Colonic mucosa (tissue), 4 donors: ENCODE data around the gene CEP78. TPM values are rescaled to one million over a fixed set of nuclear protein-coding genes. Genes with fewer than 3 reads are reported as not detected.

Experiments used
- DNase-seq: peaks from one replicate; pipeline ENCODE4 v3.0.0-alpha.2; 2020
- H3K27ac ChIP-seq: fragments of 200-600 bp; one replicate; pipeline ENCODE4 v1.8.0; 2021
- H3K27me3 ChIP-seq: fragments of 200-600 bp; one replicate; pipeline ENCODE4 v1.8.0; 2021
- H3K36me3 ChIP-seq: fragments of 200-600 bp; one replicate; pipeline ENCODE4 v1.8.0; 2021
- H3K4me1 ChIP-seq: fragments of 200-600 bp; one replicate; pipeline ENCODE4 v1.8.0; 2021; ENCODE audit warnings: mild to moderate bottlenecking
- H3K4me3 ChIP-seq: fragments of 200-600 bp; one replicate; pipeline ENCODE4 v1.8.0; 2021
- H3K9ac ChIP-seq, 2 donors: one replicate each; pipeline ENCODE4 v1.7.0; 2013; ENCODE audit warnings: control low read depth in 2 of 2, low read depth in 2 of 2, low read length in 2 of 2
- H3K9me3 ChIP-seq: fragments of 200-600 bp; one replicate; pipeline ENCODE4 v1.8.0; 2021
- CTCF ChIP-seq: fragments of 200-600 bp; IDR thresholded peaks from one replicate; pipeline ENCODE4 v1.8.0; 2022; ENCODE audit warnings: antibody characterized with exemption, mild to moderate bottlenecking
- intact Hi-C: fragments of 100-400 bp; cut with DNase I; formaldehyde crosslinking; loops from one replicate; pipeline ENCODE4 v1.14.1; 2022
- total RNA-seq, 2 donors: library from RNA; stranded (reverse); fragmentation: NEBNext Ultra II Directional in 1 of 2; extraction: Animal tissue kit (Norgen Biotek cat#: 25700) in 1 of 2; gene quantifications; one replicate each; pipeline ENCODE4 v1.2.1, GENCODE V29; 2021
- donor health status: healthy.
- donor health status: DM: no; HTN: no; CAD: no.
- donor health status: DM: no; HTN: no; CAD: no.

The CEP78 gene
- total RNA-seq, 2 donors from 2014 or later = 10.6 to 42.5 TPM

GRCh38 chr9:78303377-78304062 lies 67.6 kb downstream of the CEP78 start:
- Histone ChIP-seq H3K27me3 (no peaks in the 10 kb centered on the region), H3K4me1 (no peaks in the 10 kb centered on the region), H3K9ac (no peak overlapping the region), H3K27ac (no peak overlapping the region), H3K36me3 (no peaks in the 10 kb centered on the region), H3K9me3 (no peaks in the 10 kb centered on the region), H3K4me3 (no peak overlapping the region)
- no peak for TF ChIP-seq CTCF
- DNase-seq = no peak
- intact Hi-C loops = no loop called here

GRCh38 chr9:78304357-78304756 lies 68.5 kb downstream of the CEP78 start:
- Histone ChIP-seq H3K4me3 (no peak overlapping the region), H3K4me1 (no peaks in the 10 kb centered on the region), H3K27me3 (no peaks in the 10 kb centered on the region), H3K9ac (no peak overlapping the region), H3K9me3 (no peaks in the 10 kb centered on the region), H3K36me3 (no peaks in the 10 kb centered on the region), H3K27ac (no peak overlapping the region)
- no peak for TF ChIP-seq CTCF
- no peak for DNase-seq
- intact Hi-C loops = no loop called here

- no peak for TF ChIP-seq CTCF
- Histone ChIP-seq H3K27me3 (no peaks in the 10 kb centered on the region), H3K9me3 (no peaks in the 10 kb centered on the region), H3K4me1 (no peaks in the 10 kb centered on the region), H3K4me3 (no peak overlapping the region), H3K36me3 (no peaks in the 10 kb centered on the region), H3K27ac (no peak overlapping the region), H3K9ac (no peak overlapping the region)
- no peak for DNase-seq
- intact Hi-C loops = no loop called here
Observed at GRCh38 chr9:78306222-78307076, 70.6 kb downstream of the CEP78 start.

GRCh38 chr9:78307360-78307759 lies 71.5 kb downstream of the CEP78 start:
- intact Hi-C loops = no loop called here
- H3K36me3 ChIP-seq = no peaks in the 10 kb centered on the region
- no peaks in the 10 kb centered on the region for H3K9me3 ChIP-seq
- H3K4me3 ChIP-seq = no peak overlapping the region
- DNase-seq = no peak
- H3K27me3 ChIP-seq = no peaks in the 10 kb centered on the region
- no peaks in the 10 kb centered on the region for H3K4me1 ChIP-seq
- no peak overlapping the region for H3K27ac ChIP-seq
- H3K9ac ChIP-seq = no peak overlapping the region
- no peak for TF ChIP-seq CTCF

GRCh38 chr9:78309066-78309465 lies 73.2 kb downstream of the CEP78 start:
- H3K4me1 ChIP-seq = no peaks in the 10 kb centered on the region
- DNase-seq = no peak
- H3K27ac ChIP-seq = no peak overlapping the region
- H3K9ac ChIP-seq = no peak overlapping the region
- H3K27me3 ChIP-seq = no peaks in the 10 kb centered on the region
- TF ChIP-seq CTCF = no peak
- intact Hi-C loops = no loop called here
- H3K9me3 ChIP-seq = no peaks in the 10 kb centered on the region
- H3K36me3 ChIP-seq = no peaks in the 10 kb centered on the region
- H3K4me3 ChIP-seq = no peak overlapping the region
